ENCODE data around the gene BET1L. TPM values are rescaled to one million over a fixed set of nuclear protein-coding genes. Genes with fewer than 3 reads are reported as not detected.

The BET1L gene
- total and polyA plus RNA-seq, 2 experiments from 2014 or later = 19.5 to 22.8 TPM

DNA sequence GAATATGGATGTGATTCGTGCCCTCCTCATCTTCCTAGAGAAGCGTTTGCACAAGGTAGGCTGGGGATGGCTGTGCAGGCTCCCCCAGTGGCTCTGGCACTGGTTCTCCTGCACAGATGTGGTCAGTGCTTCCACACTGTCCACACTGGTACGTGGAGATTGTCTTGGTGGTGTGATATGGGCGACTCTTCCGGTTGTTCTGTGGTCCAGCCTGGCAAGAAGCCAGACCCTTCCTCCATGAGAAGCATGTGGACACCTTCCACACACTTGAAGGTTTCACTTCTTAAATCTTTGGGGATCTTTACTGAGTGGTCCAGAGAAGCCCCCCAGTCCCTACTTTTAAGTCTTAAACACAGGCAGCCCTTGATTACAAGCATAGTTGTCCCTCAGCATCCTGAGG, 4.1 kb upstream of the BET1L start (continued):
- TF ChIP-seq, protein P1, sequence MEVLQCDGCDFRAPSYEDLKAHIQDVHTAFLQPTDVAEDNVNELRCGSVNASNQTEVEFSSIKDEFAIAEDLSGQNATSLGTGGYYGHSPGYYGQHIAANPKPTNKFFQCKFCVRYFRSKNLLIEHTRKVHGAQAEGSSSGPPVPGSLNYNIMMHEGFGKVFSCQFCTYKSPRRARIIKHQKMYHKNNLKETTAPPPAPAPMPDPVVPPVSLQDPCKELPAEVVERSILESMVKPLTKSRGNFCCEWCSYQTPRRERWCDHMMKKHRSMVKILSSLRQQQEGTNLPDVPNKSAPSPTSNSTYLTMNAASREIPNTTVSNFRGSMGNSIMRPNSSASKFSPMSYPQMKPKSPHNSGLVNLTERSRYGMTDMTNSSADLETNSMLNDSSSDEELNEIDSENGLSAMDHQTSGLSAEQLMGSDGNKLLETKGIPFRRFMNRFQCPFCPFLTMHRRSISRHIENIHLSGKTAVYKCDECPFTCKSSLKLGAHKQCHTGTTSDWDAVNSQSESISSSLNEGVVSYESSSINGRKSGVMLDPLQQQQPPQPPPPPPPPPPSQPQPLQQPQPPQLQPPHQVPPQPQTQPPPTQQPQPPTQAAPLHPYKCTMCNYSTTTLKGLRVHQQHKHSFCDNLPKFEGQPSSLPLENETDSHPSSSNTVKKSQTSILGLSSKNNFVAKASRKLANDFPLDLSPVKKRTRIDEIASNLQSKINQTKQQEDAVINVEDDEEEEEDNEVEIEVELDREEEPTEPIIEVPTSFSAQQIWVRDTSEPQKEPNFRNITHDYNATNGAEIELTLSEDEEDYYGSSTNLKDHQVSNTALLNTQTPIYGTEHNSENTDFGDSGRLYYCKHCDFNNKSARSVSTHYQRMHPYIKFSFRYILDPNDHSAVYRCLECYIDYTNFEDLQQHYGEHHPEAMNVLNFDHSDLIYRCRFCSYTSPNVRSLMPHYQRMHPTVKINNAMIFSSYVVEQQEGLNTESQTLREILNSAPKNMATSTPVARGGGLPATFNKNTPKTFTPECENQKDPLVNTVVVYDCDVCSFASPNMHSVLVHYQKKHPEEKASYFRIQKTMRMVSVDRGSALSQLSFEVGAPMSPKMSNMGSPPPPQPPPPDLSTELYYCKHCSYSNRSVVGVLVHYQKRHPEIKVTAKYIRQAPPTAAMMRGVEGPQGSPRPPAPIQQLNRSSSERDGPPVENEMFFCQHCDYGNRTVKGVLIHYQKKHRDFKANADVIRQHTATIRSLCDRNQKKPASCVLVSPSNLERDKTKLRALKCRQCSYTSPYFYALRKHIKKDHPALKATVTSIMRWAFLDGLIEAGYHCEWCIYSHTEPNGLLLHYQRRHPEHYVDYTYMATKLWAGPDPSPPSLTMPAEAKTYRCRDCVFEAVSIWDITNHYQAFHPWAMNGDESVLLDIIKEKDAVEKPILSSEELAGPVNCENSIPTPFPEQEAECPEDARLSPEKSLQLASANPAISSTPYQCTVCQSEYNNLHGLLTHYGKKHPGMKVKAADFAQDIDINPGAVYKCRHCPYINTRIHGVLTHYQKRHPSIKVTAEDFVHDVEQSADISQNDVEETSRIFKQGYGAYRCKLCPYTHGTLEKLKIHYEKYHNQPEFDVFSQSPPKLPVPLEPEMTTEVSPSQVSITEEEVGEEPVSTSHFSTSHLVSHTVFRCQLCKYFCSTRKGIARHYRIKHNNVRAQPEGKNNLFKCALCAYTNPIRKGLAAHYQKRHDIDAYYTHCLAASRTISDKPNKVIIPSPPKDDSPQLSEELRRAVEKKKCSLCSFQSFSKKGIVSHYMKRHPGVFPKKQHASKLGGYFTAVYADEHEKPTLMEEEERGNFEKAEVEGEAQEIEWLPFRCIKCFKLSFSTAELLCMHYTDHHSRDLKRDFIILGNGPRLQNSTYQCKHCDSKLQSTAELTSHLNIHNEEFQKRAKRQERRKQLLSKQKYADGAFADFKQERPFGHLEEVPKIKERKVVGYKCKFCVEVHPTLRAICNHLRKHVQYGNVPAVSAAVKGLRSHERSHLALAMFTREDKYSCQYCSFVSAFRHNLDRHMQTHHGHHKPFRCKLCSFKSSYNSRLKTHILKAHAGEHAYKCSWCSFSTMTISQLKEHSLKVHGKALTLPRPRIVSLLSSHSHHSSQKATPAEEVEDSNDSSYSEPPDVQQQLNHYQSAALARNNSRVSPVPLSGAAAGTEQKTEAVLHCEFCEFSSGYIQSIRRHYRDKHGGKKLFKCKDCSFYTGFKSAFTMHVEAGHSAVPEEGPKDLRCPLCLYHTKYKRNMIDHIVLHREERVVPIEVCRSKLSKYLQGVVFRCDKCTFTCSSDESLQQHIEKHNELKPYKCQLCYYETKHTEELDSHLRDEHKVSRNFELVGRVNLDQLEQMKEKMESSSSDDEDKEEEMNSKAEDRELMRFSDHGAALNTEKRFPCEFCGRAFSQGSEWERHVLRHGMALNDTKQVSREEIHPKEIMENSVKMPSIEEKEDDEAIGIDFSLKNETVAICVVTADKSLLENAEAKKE (CRISPR knock-in tag; IDR thresholded peaks at IDR 0.05) = no peak
- TF ChIP-seq STAT1 (IDR thresholded peaks at IDR 0.05; ENCODE audit: unreplicated experiment) (no peak), ZNF331 (CRISPR knock-in tag; IDR thresholded peaks at IDR 0.05; ENCODE audit: low read depth) (no peak), EZH2 (IDR thresholded peaks at IDR 0.05; ENCODE audit: low read depth, unreplicated experiment) (no peak), CREB1 (CRISPR knock-in tag; IDR thresholded peaks at IDR 0.05; ENCODE audit: low read depth) (no peak)
- TF ChIP-seq, protein P2, sequence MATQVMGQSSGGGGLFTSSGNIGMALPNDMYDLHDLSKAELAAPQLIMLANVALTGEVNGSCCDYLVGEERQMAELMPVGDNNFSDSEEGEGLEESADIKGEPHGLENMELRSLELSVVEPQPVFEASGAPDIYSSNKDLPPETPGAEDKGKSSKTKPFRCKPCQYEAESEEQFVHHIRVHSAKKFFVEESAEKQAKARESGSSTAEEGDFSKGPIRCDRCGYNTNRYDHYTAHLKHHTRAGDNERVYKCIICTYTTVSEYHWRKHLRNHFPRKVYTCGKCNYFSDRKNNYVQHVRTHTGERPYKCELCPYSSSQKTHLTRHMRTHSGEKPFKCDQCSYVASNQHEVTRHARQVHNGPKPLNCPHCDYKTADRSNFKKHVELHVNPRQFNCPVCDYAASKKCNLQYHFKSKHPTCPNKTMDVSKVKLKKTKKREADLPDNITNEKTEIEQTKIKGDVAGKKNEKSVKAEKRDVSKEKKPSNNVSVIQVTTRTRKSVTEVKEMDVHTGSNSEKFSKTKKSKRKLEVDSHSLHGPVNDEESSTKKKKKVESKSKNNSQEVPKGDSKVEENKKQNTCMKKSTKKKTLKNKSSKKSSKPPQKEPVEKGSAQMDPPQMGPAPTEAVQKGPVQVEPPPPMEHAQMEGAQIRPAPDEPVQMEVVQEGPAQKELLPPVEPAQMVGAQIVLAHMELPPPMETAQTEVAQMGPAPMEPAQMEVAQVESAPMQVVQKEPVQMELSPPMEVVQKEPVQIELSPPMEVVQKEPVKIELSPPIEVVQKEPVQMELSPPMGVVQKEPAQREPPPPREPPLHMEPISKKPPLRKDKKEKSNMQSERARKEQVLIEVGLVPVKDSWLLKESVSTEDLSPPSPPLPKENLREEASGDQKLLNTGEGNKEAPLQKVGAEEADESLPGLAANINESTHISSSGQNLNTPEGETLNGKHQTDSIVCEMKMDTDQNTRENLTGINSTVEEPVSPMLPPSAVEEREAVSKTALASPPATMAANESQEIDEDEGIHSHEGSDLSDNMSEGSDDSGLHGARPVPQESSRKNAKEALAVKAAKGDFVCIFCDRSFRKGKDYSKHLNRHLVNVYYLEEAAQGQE (IDR thresholded peaks at IDR 0.05; ENCODE audit: unreplicated experiment) = no peak
- TF ChIP-seq, protein P3, sequence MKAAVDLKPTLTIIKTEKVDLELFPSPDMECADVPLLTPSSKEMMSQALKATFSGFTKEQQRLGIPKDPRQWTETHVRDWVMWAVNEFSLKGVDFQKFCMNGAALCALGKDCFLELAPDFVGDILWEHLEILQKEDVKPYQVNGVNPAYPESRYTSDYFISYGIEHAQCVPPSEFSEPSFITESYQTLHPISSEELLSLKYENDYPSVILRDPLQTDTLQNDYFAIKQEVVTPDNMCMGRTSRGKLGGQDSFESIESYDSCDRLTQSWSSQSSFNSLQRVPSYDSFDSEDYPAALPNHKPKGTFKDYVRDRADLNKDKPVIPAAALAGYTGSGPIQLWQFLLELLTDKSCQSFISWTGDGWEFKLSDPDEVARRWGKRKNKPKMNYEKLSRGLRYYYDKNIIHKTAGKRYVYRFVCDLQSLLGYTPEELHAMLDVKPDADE (IDR thresholded peaks at IDR 0.05) = no peak
